Tibial artery (tissue), 4 donors: Measurements from ENCODE around the gene ITGAV.
A peak's percentile ranks its signal among the peaks of the same experiment; 100 is the strongest.

Experiments used
- DNase-seq, 2 donors: peaks; one replicate each; pipeline ENCODE4 v3.0.0-alpha.2; 2019
- H3K27ac ChIP-seq, 2 donors: fragments of 200-600 bp; sonication (generic) in 1 of 2; 1 replicate in 1 of 2; 2 replicates in 1 of 2; pipeline ENCODE4 v1.5.1; 2018 to 2019; ENCODE audit warnings: mild to moderate bottlenecking in 1 of 2
- H3K27me3 ChIP-seq, 2 donors: fragments of 200-600 bp; sonication (generic) in 1 of 2; one replicate each; pipeline versions ENCODE4 v1.5.1 to v1.6.0; 2016 to 2019
- H3K36me3 ChIP-seq, 3 donors: fragments of 200-600 bp; sonication (generic) in 2 of 3; one replicate each; pipeline ENCODE4 v1.5.1; 2016 to 2019; ENCODE audit warnings: mild to moderate bottlenecking in 2 of 3
- H3K4me1 ChIP-seq, 4 donors: fragments of 200-600 bp; sonication (generic) in 2 of 4; 1 replicate in 3 of 4; 2 replicates in 1 of 4; pipeline ENCODE4 v1.5.1; 2016 to 2019
- H3K4me3 ChIP-seq, 2 donors: fragments of 200-600 bp; sonication (generic) in 1 of 2; 1 replicate in 1 of 2; 2 replicates in 1 of 2; pipeline ENCODE4 v1.5.1; 2018 to 2019; ENCODE audit warnings: mild to moderate bottlenecking in 2 of 2
- H3K9me3 ChIP-seq, 3 donors: fragments of 200-600 bp; sonication (generic) in 1 of 3; one replicate each; pipeline ENCODE4 v1.5.1; 2016 to 2019
- CTCF ChIP-seq, 2 experiments: fragments of 200-600 bp in 1 of 2; fragments of 450-650 bp in 1 of 2; IDR thresholded peaks; one replicate each; pipeline ENCODE4 v1.5.1; 2017 to 2019; ENCODE audit warnings: antibody characterized with exemption in 2 of 2, mild to moderate bottlenecking in 1 of 2, moderate library complexity in 1 of 2
- intact Hi-C: fragments of 100-400 bp; cut with DNase I; formaldehyde crosslinking; loops from one replicate; pipeline ENCODE4 v1.15.0; 2023; ENCODE audit warnings: low total_unique reads

The ITGAV gene

GRCh38 chr2:186639939-186640338 is 50.1 kb downstream of the ITGAV start:
- Histone ChIP-seq H3K27ac (no peak overlapping the region), H3K36me3 (peaks cover 21 to 58% (median 42%) of the 10 kb centered on the region in 3 donors), H3K27me3 (no peaks in the 10 kb centered on the region), H3K4me3 (no peak overlapping the region), H3K9me3 (no peaks in the 10 kb centered on the region), H3K4me1 (no peaks in the 10 kb centered on the region)
- DNase-seq, result no peak
- no peak for TF ChIP-seq CTCF (IDR thresholded peaks at IDR 0.05)
- intact Hi-C loops, result loop anchor here (2.0 kb wide), 1 partner anchor 137 kb away; no protein-coding TSS in a partner anchor

- Histone ChIP-seq H3K4me3 (no peak overlapping the region), H3K9me3 (no peaks in the 10 kb centered on the region), H3K27ac (no peak overlapping the region), H3K36me3 (peaks cover 21 to 58% (median 42%) of the 10 kb centered on the region in 3 donors), H3K4me1 (peaks cover 0 to 4% (median 1%) of the 10 kb centered on the region in 4 donors), H3K27me3 (no peaks in the 10 kb centered on the region)
- DNase-seq, result no peak
- intact Hi-C loops, result loop anchor here (2.0 kb wide), 1 partner anchor 138 kb away; no protein-coding TSS in a partner anchor
- TF ChIP-seq CTCF (IDR thresholded peaks at IDR 0.05), result no peak
These were observed 51.4 kb downstream of the ITGAV start for GRCh38 chr2:186641132-186641806.

- Histone ChIP-seq H3K27ac (no peak overlapping the region), H3K9me3 (no peaks in the 10 kb centered on the region), H3K36me3 (peaks cover 21 to 60% (median 47%) of the 10 kb centered on the region in 3 donors), H3K4me3 (no peak overlapping the region), H3K4me1 (peaks cover 0 to 4% (median 1%) of the 10 kb centered on the region in 4 donors), H3K27me3 (no peaks in the 10 kb centered on the region)
- no peak for DNase-seq
- TF ChIP-seq CTCF (IDR thresholded peaks at IDR 0.05), result peak; percentile 66 to 67
- intact Hi-C loops, result loop anchor here (2.0 kb wide), 1 partner anchor 139 kb away; no protein-coding TSS in a partner anchor
These were observed 52.0 kb downstream of the ITGAV start for GRCh38 chr2:186641807-186642321.

- peaks cover 21 to 52% (median 50%) of the 10 kb centered on the region in 3 donors for H3K36me3 ChIP-seq
- peaks cover 0 to 4% (median 1%) of the 10 kb centered on the region in 4 donors for H3K4me1 ChIP-seq
- no peaks in the 10 kb centered on the region for H3K9me3 ChIP-seq
- no peak overlapping the region for H3K4me3 ChIP-seq
- H3K27ac ChIP-seq, result no peak overlapping the region
- no peaks in the 10 kb centered on the region for H3K27me3 ChIP-seq
- DNase-seq, result no peak
- no peak for TF ChIP-seq CTCF (IDR thresholded peaks at IDR 0.05)
- intact Hi-C loops, result no loop called here
These were observed 54.9 kb downstream of the ITGAV start for GRCh38 chr2:186644791-186645190.

GRCh38 chr2:186645999-186646398 is 56.1 kb downstream of the ITGAV start:
- Histone ChIP-seq H3K4me1 (peaks cover 0 to 4% (median 1%) of the 10 kb centered on the region in 4 donors), H3K4me3 (no peak overlapping the region), H3K36me3 (peaks cover 28 to 48% (median 44%) of the 10 kb centered on the region in 3 donors), H3K27ac (peak overlapping the region in 1 of 2 donors; percentile 35), H3K27me3 (no peaks in the 10 kb centered on the region), H3K9me3 (no peaks in the 10 kb centered on the region)
- intact Hi-C loops, result no loop called here
- no peak for TF ChIP-seq CTCF (IDR thresholded peaks at IDR 0.05)
- DNase-seq, result no peak
